Putamen (tissue), 1 donor: ENCODE measurements around the gene RHO.
"Not testable (repeated sequence)": the region's sequence is repeated elsewhere in the genome, so short reads cannot be mapped to it uniquely, and the experiment has no call there.

Source experiments
- DNase-seq: peaks from one replicate; pipeline ENCODE4 v3.0.0-alpha.2; 2016; ENCODE audit warnings: low spot score

The RHO gene

DNA sequence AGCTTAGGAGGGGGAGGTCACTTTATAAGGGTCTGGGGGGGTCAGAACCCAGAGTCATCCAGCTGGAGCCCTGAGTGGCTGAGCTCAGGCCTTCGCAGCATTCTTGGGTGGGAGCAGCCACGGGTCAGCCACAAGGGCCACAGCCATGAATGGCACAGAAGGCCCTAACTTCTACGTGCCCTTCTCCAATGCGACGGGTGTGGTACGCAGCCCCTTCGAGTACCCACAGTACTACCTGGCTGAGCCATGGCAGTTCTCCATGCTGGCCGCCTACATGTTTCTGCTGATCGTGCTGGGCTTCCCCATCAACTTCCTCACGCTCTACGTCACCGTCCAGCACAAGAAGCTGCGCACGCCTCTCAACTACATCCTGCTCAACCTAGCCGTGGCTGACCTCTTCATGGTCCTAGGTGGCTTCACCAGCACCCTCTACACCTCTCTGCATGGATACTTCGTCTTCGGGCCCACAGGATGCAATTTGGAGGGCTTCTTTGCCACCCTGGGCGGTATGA is at the start of gene RHO:
Gene RHO (plus strand): TSS at position 51 of the 512 bp plus-strand sequence. CDS start 95 bp downstream, at position 146.
- DNase-seq = no peak

DNA sequence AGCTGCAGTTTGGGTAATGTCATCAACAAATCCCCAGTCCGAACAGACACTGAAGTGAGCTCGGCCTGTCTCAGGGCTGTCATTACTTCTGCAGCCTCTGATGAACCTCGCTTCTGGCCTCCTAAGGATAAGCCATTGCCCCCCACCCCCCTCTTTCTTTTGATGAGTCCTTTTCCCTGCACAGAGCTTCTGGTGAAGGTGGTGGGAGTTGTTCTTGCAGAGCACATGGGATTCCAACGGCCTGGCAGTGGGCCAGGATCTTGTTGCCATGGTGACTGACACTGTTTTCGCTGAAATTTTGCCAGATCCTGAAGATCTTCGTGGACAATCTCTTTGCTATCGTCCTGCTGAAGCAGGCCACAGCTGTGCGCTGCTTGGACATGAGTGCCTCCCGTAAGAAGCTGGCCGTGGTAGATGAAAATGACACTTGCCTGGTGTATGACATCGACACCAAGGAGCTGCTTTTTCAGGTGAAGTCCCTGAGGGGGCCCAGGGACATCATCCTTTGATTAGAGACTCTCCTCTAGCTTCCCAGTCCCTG is 47.1 kb upstream of the RHO start:
- DNase-seq = not testable (repeated sequence)

DNA sequence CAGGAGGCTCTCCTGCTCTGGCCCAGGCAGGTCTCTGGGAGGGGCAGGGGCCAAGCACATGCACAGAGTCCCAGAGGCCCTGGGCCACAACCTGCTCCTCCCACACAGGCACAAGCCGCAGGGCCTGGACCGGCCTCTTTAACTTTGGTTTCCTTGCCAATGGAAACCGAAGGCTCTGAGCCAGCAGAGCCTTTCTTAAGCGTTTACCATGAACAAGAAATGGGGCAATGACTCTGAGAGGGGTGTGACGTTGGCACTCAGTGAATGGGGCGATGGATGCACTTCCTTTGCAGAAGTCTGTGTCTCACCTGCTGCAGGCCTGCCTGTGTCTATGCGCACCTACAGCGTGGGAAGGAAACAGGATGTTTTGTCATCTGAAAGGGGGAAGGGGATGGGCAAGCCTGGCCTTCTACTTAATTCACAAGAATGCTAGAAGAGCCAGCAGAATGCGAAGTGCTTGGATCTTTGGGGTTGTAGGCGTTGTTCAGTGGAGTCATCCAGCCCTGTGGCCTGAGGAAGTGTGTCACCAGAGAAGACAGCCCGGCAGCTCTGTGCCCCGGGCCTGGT is 46.6 kb upstream of the RHO start:
- DNase-seq = no peak

DNA sequence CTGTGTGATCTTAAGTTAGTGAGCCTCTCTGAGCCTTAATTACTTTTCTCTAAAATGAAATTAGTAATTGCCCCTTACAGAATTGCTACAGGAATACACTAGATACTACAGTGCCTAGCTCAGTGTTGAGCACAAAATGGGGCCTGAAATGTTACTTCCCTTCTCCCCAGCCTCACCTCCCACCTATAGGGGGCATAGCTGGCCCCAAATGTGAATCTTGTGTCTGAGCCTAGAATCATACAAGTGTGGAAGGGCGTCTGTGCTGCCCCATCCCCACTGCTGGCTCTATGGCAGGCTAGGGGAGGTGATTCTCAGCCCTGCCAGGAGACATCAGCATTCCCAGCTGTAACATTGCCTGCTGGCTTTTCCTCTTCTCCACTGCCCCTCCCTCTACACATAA is 45.7 kb upstream of the RHO start:
- no peak for DNase-seq

DNA sequence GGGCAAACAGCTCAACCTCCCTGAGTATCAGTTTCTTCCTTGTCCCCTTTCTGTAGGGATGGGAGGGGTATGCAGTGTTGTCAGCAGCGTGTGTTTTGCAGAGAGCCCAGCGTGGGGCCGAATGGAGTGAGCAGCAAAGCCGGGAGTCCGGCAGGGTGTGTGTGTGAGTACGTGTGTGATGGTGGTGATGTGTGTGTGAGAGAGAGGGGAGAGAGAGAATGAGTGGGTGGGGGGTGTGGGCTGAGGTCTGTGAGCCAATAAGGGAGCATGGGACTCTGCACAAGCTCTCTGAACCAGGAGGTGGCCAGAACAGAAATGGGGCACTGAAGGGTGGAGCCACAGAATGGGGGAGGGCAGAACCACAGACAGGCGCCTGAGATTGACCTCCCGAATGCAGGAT is 44.6 kb upstream of the RHO start:
- DNase-seq = no peak

DNA sequence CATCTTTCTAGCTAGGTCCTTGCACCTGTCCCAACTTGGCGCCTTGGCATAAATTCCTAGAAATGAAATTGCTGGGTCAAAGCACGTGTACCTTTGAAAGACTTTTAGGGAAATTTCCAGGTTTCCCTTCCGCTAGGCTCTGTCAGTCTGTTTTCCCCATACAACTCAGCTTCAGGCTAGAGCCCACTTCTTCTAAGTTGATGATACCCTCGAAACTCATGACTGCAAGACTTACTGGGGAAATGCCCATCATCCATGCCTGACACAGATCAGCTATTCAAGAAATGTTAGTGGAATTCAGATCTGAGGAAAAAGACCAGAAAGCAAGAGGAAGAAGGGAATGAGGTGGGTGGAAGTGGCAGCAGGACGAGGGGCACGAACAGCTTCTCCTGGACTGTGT is 43.3 kb upstream of the RHO start:
- not testable (repeated sequence) for DNase-seq

DNA sequence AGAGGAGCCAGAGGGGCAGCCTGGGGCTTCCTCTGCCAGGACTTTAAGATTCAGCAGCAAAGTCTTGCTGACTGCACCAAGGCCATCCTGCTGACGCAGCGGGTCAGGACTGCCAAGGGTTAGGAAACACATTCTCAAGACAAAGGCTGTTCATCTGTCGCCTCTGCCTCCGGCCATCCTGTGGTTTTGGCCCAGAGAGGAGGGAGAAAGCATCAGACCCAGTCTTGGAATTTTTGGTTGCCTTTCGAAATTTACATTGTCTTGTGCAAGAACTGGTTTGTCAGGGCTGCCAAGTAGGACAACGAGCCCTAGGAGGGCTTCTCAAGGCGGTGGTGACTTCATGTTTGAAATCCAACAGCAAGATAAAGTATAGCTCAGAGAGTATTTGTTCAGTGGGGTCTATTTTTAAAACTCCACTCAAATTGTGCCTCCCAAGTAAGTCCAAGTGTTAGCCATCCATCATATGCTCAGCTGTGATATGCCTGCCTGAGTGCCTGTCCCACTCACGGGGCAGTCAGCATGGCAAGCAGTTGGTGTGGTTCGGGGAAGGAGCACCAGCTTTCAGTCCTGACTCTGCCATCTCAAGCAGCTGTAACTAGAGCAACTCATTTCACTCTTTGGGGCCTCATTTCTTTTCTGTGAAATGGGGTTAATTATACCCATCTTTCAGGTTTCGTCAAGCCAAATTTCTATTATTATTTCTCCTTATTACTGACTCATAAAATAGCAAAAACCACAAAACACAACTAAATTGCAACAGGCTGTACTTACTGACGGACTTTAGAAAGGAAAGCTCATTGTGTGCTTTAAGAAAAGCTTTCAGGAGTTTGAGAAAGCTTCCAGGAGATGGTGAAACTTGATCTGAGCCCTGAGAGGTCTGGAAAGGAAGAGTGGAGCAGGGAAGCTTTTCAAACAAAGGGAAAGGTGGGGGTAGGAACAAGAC is 42.4 kb upstream of the RHO start:
- DNase-seq = no peak

DNA sequence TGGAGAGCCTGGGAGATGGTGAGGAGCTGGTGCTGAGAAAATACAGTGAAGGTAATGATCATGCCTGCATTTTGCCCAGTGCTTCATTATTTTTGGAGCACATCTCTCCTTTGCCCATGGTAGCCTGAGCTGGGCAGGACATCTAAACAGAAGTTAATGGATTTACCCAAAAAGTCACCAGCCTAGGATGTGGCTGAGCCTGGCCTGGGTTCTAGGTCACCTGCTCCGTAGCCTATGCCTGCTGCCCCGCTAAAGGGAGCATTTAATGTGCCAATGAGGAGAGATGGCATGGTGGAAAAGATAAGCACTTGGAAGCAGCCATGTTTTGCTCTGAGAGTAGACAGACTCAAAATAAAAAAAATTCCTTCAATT is 41.8 kb upstream of the RHO start:
- DNase-seq = no peak

DNA sequence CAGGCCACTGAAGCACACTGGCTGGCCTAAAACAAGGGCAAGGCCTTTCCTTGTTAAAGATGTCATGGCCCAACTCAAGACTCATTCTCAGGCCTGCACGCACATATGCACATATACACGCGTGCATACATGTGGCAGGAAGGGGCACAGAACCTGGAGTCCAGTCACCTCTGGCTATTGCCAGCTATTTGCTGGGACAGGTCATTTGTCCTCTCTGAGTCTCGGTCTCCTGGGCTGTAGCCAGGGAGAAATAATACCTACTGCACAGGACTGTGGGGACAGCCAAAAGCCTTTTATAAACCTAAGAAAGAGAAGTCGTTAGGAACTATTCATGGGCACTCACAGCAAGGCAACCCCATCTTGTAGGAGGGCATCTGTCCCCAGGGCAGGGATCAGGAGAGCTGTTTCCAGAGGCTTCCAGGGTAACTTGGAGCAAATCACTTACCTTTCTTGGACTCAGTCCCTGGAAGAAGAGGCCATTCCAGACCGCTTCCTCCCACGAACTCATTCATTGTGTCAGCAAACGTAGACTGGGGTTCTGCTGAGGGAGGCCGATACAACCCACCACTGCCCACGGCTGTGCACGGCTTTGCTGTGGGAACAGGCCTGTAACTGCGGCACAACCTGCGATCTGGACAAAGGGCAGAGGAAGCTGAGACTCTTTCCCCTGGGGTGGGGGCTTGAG is 41.1 kb upstream of the RHO start:
- no peak for DNase-seq

DNA sequence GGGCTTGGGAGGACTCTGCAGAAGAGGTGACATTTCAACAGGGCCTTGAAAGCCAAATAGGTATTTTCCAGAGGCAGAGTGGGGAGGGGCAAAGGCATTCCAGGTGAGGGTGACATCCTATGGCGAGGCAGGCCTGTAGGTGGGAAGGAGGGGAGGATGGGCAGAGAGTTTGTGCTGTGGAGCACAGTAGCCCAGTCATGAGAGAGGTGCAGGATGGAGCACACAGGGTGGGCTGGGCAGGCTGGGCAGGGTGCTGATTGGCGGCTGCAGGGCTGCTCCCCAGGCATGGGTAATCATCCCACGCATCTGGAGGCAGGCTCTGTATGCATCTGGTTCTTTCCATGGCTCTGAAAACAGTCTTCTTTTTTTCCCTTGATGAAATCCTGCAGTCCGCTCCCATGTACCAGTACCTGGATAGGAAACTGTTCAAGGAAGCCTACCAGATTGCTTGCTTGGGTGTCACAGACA is 40.5 kb upstream of the RHO start:
- DNase-seq = not testable (repeated sequence)

DNA sequence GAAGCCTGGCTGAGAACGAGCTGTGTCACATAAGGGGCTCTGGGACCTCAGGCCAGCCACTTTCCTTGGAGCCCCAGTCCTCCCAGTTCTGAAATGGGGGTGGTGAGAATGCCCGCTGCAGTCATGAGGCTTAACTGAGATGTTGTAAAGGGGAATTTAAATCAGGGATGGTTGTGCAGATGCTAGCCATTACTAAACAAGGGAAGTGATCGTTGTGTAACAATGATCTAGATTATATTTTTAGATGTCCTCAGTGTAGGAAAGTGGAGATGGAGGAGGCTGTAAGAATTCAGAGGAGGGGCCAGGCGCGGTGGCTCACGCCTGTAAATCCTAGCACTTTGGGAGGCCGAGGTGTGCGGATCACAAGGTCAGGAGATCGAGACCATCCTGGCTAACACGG is 39.2 kb upstream of the RHO start:
- not testable (repeated sequence) for DNase-seq

DNA sequence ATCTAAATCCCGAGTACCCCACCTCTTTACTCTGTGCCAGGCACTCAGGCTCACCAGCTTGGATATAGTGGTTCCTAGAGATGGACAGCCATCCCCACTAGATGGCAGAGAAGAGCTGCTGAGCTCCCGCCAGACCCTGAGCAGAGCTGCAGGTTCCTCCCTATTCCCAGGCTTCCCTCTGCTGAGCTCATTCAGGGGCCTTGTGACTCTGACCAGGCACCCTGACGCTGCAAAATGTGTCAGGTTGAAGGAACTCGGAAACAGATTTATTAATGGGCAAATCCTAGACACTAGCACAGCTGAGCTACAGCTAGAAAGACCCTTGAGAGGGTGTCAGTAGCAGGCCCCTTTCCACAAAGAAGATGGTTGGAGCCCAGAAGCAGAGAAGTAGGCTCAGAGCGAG is 38.2 kb upstream of the RHO start:
- DNase-seq = peak; percentile 91

DNA sequence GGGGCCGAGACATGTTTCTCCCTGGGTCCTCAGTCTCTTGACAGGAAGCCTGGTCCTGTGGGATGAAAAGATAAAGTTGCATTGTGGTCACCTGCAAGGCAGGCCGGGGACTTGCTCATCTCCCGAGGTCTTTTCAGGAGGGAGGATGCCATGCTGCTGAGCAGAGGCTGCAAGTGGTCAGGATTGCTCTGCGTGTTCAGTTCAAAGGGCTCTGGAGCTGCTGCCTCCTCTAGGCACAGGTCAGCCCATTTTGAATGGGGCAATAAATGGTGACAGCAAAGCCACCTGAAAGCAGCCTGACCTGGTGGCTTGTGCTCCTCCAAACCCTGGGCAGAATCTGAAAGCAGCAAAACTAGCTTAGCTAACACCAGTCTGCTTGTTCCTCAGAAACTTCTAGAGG is 37.4 kb upstream of the RHO start:
- DNase-seq = not testable (repeated sequence)

DNA sequence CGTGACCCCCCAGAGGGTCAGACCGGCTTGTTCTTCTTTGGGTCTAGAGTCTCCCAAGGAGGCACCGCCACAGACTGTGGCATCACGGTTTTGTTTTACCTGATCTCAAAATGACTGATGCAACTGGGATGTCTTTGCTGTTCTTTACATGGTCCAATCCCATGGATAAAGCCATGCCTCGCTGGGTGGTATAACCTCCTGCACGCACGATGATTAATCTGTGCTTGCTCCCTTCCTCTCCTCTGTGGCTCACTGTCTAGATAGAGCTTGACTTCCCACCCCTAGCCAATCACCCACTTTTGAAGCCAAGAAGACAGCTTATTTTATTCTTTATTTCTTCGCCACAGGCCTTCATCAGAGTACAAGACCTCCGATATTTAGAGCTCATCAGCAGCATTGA is 36.6 kb upstream of the RHO start:
- DNase-seq = no peak

DNA sequence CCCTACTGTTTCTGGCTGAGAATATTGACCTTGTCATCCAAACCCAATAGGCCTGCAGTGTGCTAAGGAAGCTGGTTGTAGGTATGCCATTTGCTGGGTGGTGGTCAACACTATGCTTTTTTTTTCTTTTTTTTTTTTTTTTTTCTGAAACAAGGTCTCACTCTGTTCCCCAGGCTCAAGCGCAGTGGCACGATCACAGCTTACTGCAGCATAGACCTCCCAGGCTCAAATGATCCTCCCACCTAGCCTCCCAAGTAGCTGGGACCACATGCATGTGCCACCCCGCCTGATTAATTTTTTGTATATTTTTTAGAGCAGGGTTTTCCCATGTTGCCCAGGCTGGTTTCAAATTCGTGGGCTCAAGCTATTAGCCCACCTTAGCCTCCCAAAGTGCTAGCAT is 35.7 kb upstream of the RHO start:
- no peak for DNase-seq

DNA sequence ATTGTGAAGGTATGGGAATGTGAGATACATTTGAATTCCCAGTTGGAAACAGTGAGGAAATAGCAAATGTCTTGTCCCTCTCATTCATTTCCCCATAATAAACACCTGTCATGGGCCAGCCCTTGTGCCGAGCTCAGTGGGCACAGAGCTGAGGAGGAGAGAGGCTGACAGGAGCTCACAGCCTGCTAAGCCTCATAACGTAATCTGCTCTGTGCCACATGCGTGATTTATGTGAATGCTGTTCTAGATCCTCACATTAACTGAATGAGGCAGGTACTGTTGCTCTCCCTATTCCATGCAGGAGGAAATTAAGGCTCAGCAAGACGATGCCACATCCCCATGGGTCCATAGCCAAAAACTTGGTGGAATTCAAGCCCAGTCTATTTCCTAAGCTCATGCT is 35.2 kb upstream of the RHO start:
- DNase-seq = no peak

DNA sequence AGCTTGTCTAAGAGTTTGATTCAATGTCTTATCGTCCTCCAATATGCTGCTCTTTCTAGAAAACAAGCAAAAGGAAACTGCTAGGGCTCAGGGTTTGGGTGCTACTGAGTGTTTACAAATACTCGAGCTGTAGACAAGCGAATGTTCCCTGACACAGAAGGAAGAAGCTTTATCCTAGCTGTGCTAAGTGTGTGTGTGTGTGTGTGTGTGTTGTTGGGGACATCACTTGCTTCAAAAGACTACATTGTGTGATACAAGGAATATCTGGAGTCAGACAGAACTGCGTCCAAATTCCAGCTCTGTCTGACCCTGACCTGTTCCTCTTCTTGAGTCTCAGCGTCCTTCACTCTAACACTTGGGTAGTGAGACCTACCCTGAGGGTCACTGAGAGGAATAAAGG is 33.9 kb upstream of the RHO start:
- not testable (repeated sequence) for DNase-seq

DNA sequence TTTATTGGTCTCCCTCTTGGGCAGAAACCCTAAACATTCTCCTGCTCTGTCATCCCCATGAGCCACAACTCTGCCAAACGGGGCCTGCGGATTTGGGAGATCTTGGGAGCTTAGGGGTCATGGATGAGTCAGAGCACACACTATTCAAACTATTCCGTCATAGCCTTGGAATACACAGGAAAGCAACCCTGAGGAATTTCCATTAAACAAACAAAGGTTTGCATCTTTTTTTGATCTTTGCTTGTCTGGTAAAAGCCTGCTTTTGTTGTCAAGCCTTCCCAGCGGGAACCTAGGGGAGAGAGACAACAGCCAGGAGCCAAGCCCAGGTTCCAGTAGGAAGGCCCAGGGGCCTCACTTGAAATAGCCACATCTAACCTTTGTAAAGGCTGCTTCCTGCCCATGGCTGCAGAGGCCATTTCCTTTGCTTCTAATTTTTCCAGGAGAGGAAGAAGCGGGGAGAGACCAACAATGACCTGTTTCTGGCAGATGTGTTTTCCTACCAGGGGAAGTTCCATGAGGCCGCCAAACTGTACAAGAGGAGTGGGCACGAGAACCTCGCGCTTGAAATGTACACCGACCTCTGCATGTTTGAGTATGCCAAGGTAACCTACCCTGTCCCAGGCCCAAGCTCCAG is 33.3 kb upstream of the RHO start:
- DNase-seq = not testable (repeated sequence)

DNA sequence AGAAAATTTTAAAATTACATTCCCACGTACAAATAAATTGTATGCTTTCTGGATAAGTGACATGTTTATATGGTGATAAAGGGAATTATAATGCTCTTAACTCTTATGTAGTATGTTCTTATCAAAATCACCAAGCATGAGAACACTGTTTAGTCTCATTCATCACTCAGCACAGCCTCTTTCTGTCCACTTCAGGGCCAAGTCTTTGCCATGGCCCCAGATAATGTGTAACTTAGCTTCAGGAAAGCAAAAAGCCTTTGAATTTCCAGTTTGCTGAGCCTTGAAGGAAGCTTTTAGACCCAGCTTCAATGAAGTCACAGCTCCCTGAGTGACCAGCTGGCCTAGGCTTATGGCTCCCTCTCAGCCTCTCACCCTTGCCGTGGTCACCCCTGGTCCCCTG is 30.6 kb upstream of the RHO start:
- DNase-seq = not testable (repeated sequence)

DNA sequence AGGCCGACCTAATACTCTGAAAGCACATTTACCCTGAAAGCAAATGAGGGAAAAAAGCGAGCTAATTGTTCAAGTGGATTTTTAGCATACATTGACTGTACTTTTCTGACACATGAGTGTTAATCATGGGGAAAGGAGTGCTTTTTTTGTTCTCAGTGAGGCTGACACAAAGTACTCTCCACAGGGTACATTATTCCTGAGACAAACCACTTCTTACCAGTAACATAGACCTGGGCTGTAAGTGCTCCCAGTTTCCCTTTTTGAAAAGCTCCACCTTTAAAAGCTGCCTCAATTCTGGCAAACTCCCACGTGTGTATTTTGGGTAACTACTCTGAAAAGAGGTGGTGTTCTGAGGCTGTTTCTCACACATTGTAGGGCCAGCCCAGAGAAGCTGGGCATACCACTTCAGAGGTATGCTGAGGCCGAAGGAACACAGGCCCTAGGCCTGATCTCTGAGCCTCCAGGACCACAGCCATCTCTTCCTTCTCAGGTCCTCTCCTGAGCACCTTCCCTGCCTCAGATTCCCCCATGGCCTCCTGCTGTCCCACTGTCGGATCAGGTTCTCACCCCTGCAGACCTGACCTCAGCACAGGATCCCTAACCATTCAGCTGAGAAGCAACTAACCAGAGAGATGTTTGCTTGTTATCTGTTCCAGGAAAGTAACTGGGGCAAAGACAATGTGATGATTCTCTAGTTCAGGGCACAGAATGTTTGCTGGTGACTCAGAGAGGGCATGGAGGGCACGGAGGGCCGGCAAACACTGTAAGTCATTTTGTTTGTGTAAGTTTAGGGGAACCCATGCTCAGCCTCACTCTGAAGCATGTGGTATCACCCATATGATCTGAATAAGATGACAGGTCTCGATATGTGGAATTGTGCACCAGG is 29.6 kb upstream of the RHO start:
- not testable (repeated sequence) for DNase-seq
